ENCODE results near the gene UBALD1. TPM values are rescaled to one million over a fixed set of nuclear protein-coding genes. Genes with fewer than 3 reads are reported as not detected.

Gene UBALD1
- total RNA-seq, 4 donors from 2014 or later, result 5.9 to 17.0 (median 9.6) TPM

- no peak for DNase-seq
- H3K36me3 ChIP-seq, result no peaks in the 10 kb centered on the region
- H3K4me1 ChIP-seq, result no peaks in the 10 kb centered on the region
- 44% methylated on average over 3 of the region's 4 CpGs; no CpG with 5 or more reads in 1 of the 2 donors for WGBS, 2 donors
- H3K27me3 ChIP-seq, result peaks cover 0 to 8% (median 0%) of the 10 kb centered on the region in 4 donors
- no peak overlapping the region for H3K4me3 ChIP-seq
- no peaks in the 10 kb centered on the region for H3K9me3 ChIP-seq
- H3K27ac ChIP-seq, result no peak overlapping the region
- intact Hi-C loops (cut with DNase I), result no loop called here
- no peak for TF ChIP-seq POLR2A (IDR thresholded peaks at IDR 0.05)
- TF ChIP-seq CTCF (IDR thresholded peaks at IDR 0.05), result no peak
Observed at GRCh38 chr16:4572715-4573114, 42.0 kb downstream of the UBALD1 start.

- Histone ChIP-seq H3K36me3 (no peaks in the 10 kb centered on the region), H3K4me3 (no peak overlapping the region), H3K4me1 (no peaks in the 10 kb centered on the region), H3K9me3 (no peaks in the 10 kb centered on the region), H3K27ac (no peak overlapping the region), H3K27me3 (peaks cover 0 to 8% (median 0%) of the 10 kb centered on the region in 4 donors)
- intact Hi-C loops (cut with DNase I), result no loop called here
- no peak for TF ChIP-seq CTCF (IDR thresholded peaks at IDR 0.05)
- TF ChIP-seq POLR2A (IDR thresholded peaks at IDR 0.05), result no peak
- no peak for DNase-seq
- WGBS, 2 donors, result 74 to 89% methylated on average over 8 to 13 of the region's 15 CpGs
Observed at GRCh38 chr16:4570688-4571321, 43.9 kb downstream of the UBALD1 start.

- TF ChIP-seq POLR2A (IDR thresholded peaks at IDR 0.05), result no peak
- no peak for TF ChIP-seq CTCF (IDR thresholded peaks at IDR 0.05)
- Histone ChIP-seq H3K27ac (no peak overlapping the region), H3K4me1 (no peaks in the 10 kb centered on the region), H3K4me3 (no peak overlapping the region), H3K9me3 (no peaks in the 10 kb centered on the region), H3K36me3 (no peaks in the 10 kb centered on the region), H3K27me3 (peaks cover 0 to 3% (median 0%) of the 10 kb centered on the region in 4 donors)
- WGBS, 2 donors, result 69 to 74% methylated on average over 6 of the region's 6 CpGs
- intact Hi-C loops (cut with DNase I), result no loop called here
- DNase-seq, result no peak
Observed at GRCh38 chr16:4570086-4570485, 44.6 kb downstream of the UBALD1 start.

GRCh38 chr16:4566144-4566543 lies 48.5 kb downstream of the UBALD1 start:
- no peak overlapping the region for H3K27ac ChIP-seq
- 83 to 85% methylated on average over 3 of the region's 3 CpGs for WGBS, 2 donors
- no peaks in the 10 kb centered on the region for H3K9me3 ChIP-seq
- no peaks in the 10 kb centered on the region for H3K27me3 ChIP-seq
- TF ChIP-seq POLR2A (IDR thresholded peaks at IDR 0.05) (no peak), CTCF (IDR thresholded peaks at IDR 0.05) (no peak)
- no peaks in the 10 kb centered on the region for H3K4me1 ChIP-seq
- no peak overlapping the region for H3K4me3 ChIP-seq
- no peaks in the 10 kb centered on the region for H3K36me3 ChIP-seq
- DNase-seq, result no peak
- intact Hi-C loops (cut with DNase I), result no loop called here

GRCh38 chr16:4564661-4565267 lies 49.9 kb downstream of the UBALD1 start:
- H3K27ac ChIP-seq, result no peak overlapping the region
- H3K4me3 ChIP-seq, result no peak overlapping the region
- DNase-seq, result no peak
- TF ChIP-seq CTCF (IDR thresholded peaks at IDR 0.05), result no peak
- H3K9me3 ChIP-seq, result no peaks in the 10 kb centered on the region
- no peaks in the 10 kb centered on the region for H3K4me1 ChIP-seq
- H3K36me3 ChIP-seq, result no peaks in the 10 kb centered on the region
- intact Hi-C loops (cut with DNase I), result no loop called here
- WGBS, 2 donors, result 80 to 92% methylated on average over 16 to 18 of the region's 18 CpGs
- H3K27me3 ChIP-seq, result no peaks in the 10 kb centered on the region

All from esophagus squamous epithelium (tissue), 5 donors.